Lung (tissue), 12 donors: Measurements from ENCODE around the gene MIR17HG. TPM values are rescaled to one million over a fixed set of nuclear protein-coding genes. Genes with fewer than 3 reads are reported as not detected.

Source experiments
- ATAC-seq: fragments of 200-7000 bp; cut with Tn5 transposase; one replicate; pipeline ENCODE4 v1.9.1; 2020; ENCODE audit warnings: moderate number of reproducible peaks; ENCODE audit not compliant: insufficient read depth, low FRiP score
- DNase-seq, 3 donors: peaks; one replicate each; pipeline ENCODE4 v3.0.0-alpha.2; 2013 to 2017
- H3K27ac ChIP-seq, 2 donors: one replicate each; pipeline ENCODE4 v1.5.1; 2013; ENCODE audit warnings: mild to moderate bottlenecking in 2 of 2, moderate library complexity in 2 of 2, control low read depth in 1 of 2, inconsistent platforms in 1 of 2, low read depth in 1 of 2, low read length in 1 of 2
- H3K27me3 ChIP-seq, 3 donors: one replicate each; pipeline ENCODE4 v1.5.1; 2013; ENCODE audit warnings: low read length in 2 of 3; ENCODE audit not compliant: control insufficient read depth in 3 of 3, insufficient read depth in 3 of 3
- H3K36me3 ChIP-seq, 4 donors: one replicate each; pipeline ENCODE4 v1.5.1; 2013; ENCODE audit warnings: low read length in 4 of 4, mild to moderate bottlenecking in 1 of 4, moderate library complexity in 1 of 4; ENCODE audit not compliant: control insufficient read depth in 4 of 4, insufficient read depth in 4 of 4
- H3K4me1 ChIP-seq, 5 donors: one replicate each; pipeline ENCODE4 v1.5.1; 2013; ENCODE audit warnings: low read length in 5 of 5, mild to moderate bottlenecking in 2 of 5, moderate library complexity in 1 of 5; ENCODE audit not compliant: control insufficient read depth in 5 of 5, insufficient read depth in 5 of 5
- H3K4me3 ChIP-seq: one replicate; pipeline ENCODE4 v1.5.1; 2013; ENCODE audit warnings: mild to moderate bottlenecking, control low read depth, moderate library complexity
- H3K9ac ChIP-seq, 2 donors: one replicate each; pipeline ENCODE4 v1.5.1; 2013; ENCODE audit warnings: low read length in 2 of 2, control low read depth in 1 of 2; ENCODE audit not compliant: insufficient read depth in 1 of 2
- H3K9me3 ChIP-seq, 4 donors: one replicate each; pipeline ENCODE4 v1.5.1; 2013; ENCODE audit warnings: low read length in 3 of 4, mild to moderate bottlenecking in 1 of 4, moderate library complexity in 1 of 4; ENCODE audit not compliant: control insufficient read depth in 4 of 4, insufficient read depth in 3 of 4
- WGBS, 2 donors: extraction: QIAGEN DNeasy Blood & Tissue Kit; methylation state at CpG; one replicate each; pipeline ENCODE4 v1.1.7; 2013; 5-methylcytosine and 5-hydroxymethylcytosine counted together
- polyA plus RNA-seq, 2 donors: library from polyadenylated mRNA; stranded (reverse); fragments of 200-250 nt; gene quantifications; one replicate each; pipeline ENCODE4 v1.2.1, GENCODE V29; 2013
- total RNA-seq, 2 donors: library from RNA; depleted of rRNA in 1 of 2; stranded (reverse); fragments of >200 nt in 1 of 2; gene quantifications; one replicate each; pipeline ENCODE4 v1.2.1, GENCODE V29; 2014 to 2021
- TF ChIP-seq, protein P1 (sequence below): IDR thresholded peaks from 2 replicates; pipeline ENCODE4 v1.5.1; 2012; ENCODE audit warnings: mild to moderate bottlenecking; ENCODE audit errors: control extremely low read depth, extremely low read depth
- donor health status: control.
- donor health status: control.
- donor health status: Bipolar disorder and iron deficiency.
- donor health status: healthy.
- donor health status: DM: yes; HTN: yes; CAD: no.

Gene MIR17HG
- total and polyA plus RNA-seq, 4 donors: 0.60 to 8.8 (median 7.1) TPM

DNA sequence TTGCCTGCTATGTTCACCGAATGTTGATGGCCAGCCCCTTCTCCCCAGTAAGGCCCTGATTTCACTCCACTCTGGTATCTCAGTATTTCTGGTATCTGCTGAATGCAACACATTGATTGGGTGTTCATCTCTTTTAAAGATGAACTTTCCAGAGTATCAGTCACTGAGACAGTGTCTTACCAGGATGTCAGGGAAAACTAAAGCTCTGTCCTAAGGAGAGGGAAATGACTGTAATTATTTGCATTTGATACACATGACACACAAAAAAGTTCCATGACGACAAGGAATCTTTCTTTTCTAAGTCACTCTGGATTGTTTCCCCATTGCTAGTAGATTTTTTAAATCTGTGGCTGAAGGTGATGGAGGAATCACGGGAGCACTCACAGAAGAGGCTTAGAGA is 53.2 kb downstream of the MIR17HG start:
- TF ChIP-seq, protein P1, sequence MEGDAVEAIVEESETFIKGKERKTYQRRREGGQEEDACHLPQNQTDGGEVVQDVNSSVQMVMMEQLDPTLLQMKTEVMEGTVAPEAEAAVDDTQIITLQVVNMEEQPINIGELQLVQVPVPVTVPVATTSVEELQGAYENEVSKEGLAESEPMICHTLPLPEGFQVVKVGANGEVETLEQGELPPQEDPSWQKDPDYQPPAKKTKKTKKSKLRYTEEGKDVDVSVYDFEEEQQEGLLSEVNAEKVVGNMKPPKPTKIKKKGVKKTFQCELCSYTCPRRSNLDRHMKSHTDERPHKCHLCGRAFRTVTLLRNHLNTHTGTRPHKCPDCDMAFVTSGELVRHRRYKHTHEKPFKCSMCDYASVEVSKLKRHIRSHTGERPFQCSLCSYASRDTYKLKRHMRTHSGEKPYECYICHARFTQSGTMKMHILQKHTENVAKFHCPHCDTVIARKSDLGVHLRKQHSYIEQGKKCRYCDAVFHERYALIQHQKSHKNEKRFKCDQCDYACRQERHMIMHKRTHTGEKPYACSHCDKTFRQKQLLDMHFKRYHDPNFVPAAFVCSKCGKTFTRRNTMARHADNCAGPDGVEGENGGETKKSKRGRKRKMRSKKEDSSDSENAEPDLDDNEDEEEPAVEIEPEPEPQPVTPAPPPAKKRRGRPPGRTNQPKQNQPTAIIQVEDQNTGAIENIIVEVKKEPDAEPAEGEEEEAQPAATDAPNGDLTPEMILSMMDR: no peak
- Histone ChIP-seq H3K9me3 (no peaks in the 10 kb centered on the region), H3K4me3 (no peak overlapping the region), H3K27ac (no peak overlapping the region), H3K27me3 (peaks cover 0 to 11% (median 9%) of the 10 kb centered on the region in 3 donors), H3K4me1 (peaks cover 0 to 6% (median 0%) of the 10 kb centered on the region in 5 donors), H3K9ac (no peak overlapping the region), H3K36me3 (no peaks in the 10 kb centered on the region)
- WGBS, 2 donors: 71 to 85% methylated on average over 3 of the region's 3 CpGs
- DNase-seq (no peak), ATAC-seq (no peak)

DNA sequence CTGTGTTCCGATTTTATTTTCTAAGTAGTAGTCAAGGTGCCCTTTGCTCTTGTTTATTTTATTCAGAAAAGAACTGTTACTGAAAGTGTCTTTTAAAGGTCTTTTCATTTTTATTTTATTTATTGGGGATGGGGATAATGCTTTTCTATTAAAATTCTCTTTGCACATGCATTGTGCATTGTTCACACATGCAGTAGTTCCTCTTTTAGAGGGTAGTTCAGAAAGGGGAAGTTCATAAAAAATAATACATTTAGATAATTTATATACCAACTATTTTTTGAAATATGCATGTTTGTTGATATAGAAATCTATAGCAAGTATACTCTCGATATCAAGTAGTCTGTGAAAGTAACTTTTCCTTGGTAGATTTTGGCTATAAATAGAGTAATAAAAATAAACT is 54.4 kb downstream of the MIR17HG start:
- Histone ChIP-seq H3K36me3 (no peaks in the 10 kb centered on the region), H3K4me3 (no peak overlapping the region), H3K9ac (no peak overlapping the region), H3K27me3 (peaks cover 0 to 9% (median 5%) of the 10 kb centered on the region in 3 donors), H3K27ac (no peak overlapping the region), H3K4me1 (peaks cover 0 to 6% (median 0%) of the 10 kb centered on the region in 5 donors), H3K9me3 (no peaks in the 10 kb centered on the region)
- no peak for ATAC-seq
- TF ChIP-seq, protein P1: no peak
- 36 to 59% methylated on average over 2 of the region's 2 CpGs for WGBS, 2 donors
- no peak for DNase-seq

Other genes starting within 250 kb of the MIR17HG start
- 10 to 100 TPM in 1 of 2 donors, 1 to 10 TPM in 1; 8.1 to 37.3 TPM for gene GPC5, start 50.9 kb downstream of the MIR17HG start, total RNA-seq
- gene GPC5, start 50.9 kb downstream of the MIR17HG start, polyA plus RNA-seq: under 1 TPM; 0.55 to 0.77 TPM